Sigmoid colon (tissue), 7 donors: Measurements from ENCODE around the gene ZYG11A. TPM values are rescaled to one million over a fixed set of nuclear protein-coding genes. Genes with fewer than 3 reads are reported as not detected.

Experiments
- DNase-seq: peaks from one replicate; pipeline ENCODE4 v3.0.0-alpha.2; 2019
- H3K27ac ChIP-seq, 4 donors: fragments of 200-600 bp; sonication (generic); one replicate each; pipeline ENCODE4 v1.5.1; 2016 to 2019; ENCODE audit warnings: mild to moderate bottlenecking in 1 of 4
- H3K27me3 ChIP-seq, 3 donors: fragments of 200-600 bp; sonication (generic); one replicate each; pipeline ENCODE4 v1.5.1; 2019; ENCODE audit warnings: mild to moderate bottlenecking in 1 of 3
- H3K36me3 ChIP-seq, 4 donors: fragments of 200-600 bp; sonication (generic); one replicate each; pipeline ENCODE4 v1.5.1; 2016 to 2019
- H3K4me1 ChIP-seq, 4 donors: fragments of 200-600 bp; sonication (generic); one replicate each; pipeline ENCODE4 v1.5.1; 2017 to 2019
- H3K4me3 ChIP-seq, 4 donors: fragments of 200-600 bp; sonication (generic); one replicate each; pipeline ENCODE4 v1.5.1; 2017 to 2019; ENCODE audit warnings: mild to moderate bottlenecking in 2 of 4, moderate library complexity in 1 of 4
- H3K9me3 ChIP-seq, 4 donors: fragments of 200-600 bp in 3 of 4; sonication (generic) in 3 of 4; one replicate each; pipeline versions ENCODE4 v1.5.1 to v1.6.1; 2013 to 2019
- EP300 ChIP-seq, 4 donors: sonication (generic); formaldehyde crosslinking; IDR thresholded peaks; one replicate each; pipeline ENCODE4 v1.6.1; 2017; ENCODE audit warnings: antibody characterized with exemption in 4 of 4
- POLR2A ChIP-seq, 2 donors: fragments of 450-650 bp; IDR thresholded peaks; one replicate each; pipeline ENCODE4 v1.6.1; 2016; ENCODE audit warnings: antibody characterized with exemption in 2 of 2, mild to moderate bottlenecking in 2 of 2, moderate library complexity in 2 of 2
- POLR2AphosphoS5 ChIP-seq, 4 donors: sonication (generic); formaldehyde crosslinking; IDR thresholded peaks; one replicate each; pipeline ENCODE4 v1.6.1; 2017; ENCODE audit warnings: antibody characterized with exemption in 4 of 4
- WGBS, 2 donors: extraction: QIAGEN DNeasy Blood & Tissue Kit; methylation state at CpG; one replicate each; pipeline ENCODE4 v1.1.7; 2013; 5-methylcytosine and 5-hydroxymethylcytosine counted together
- intact Hi-C: fragments of 100-400 bp; cut with DNase I; formaldehyde crosslinking; loops from one replicate; pipeline ENCODE4 v1.15.1; 2023
- polyA plus RNA-seq, 3 donors: library from polyadenylated mRNA; stranded (reverse); fragments of 200-250 nt; gene quantifications; one replicate each; pipeline ENCODE4 v1.2.3, GENCODE V29; 2013
- small RNA-seq, 3 donors: library from RNA; depleted of rRNA; stranded (forward); fragments of <200 nt; gene quantifications; one replicate each; pipeline ENCODE3, GENCODE V24; 2016
- total RNA-seq, 4 donors: library from RNA; depleted of rRNA; stranded (reverse); fragments of >200 nt; gene quantifications; one replicate each; pipeline ENCODE4 v1.1.0, GENCODE V29; 2016
- TF ChIP-seq, protein P1 (sequence below), 4 experiments: fragments of 450-650 bp in 3 of 4; fragments of 200-600 bp in 1 of 4; IDR thresholded peaks; one replicate each; pipeline ENCODE4 v1.5.1; 2016 to 2019; ENCODE audit warnings: antibody characterized with exemption in 4 of 4, mild to moderate bottlenecking in 3 of 4, moderate library complexity in 2 of 4
- donor health status: healthy with polysubstance abuse.
- donor health status: Bipolar disorder and iron deficiency.
- donor health status: healthy.

Gene ZYG11A
- total and polyA plus RNA-seq, 7 donors, result 0.07 TPM; not detected in 6

GRCh38 chr1:52943876-52944416 lies 101.4 kb downstream of the ZYG11A start:
- Histone ChIP-seq H3K9me3 (no peaks in the 10 kb centered on the region), H3K4me1 (no peaks in the 10 kb centered on the region), H3K27me3 (no peaks in the 10 kb centered on the region), H3K27ac (no peak overlapping the region), H3K4me3 (no peak overlapping the region), H3K36me3 (peaks cover 0 to 3% (median 0%) of the 10 kb centered on the region in 4 donors)
- 81 to 84% methylated on average over 3 of the region's 3 CpGs for WGBS, 2 donors
- intact Hi-C loops, result no loop called here
- no peak for DNase-seq
- TF ChIP-seq, protein P1, sequence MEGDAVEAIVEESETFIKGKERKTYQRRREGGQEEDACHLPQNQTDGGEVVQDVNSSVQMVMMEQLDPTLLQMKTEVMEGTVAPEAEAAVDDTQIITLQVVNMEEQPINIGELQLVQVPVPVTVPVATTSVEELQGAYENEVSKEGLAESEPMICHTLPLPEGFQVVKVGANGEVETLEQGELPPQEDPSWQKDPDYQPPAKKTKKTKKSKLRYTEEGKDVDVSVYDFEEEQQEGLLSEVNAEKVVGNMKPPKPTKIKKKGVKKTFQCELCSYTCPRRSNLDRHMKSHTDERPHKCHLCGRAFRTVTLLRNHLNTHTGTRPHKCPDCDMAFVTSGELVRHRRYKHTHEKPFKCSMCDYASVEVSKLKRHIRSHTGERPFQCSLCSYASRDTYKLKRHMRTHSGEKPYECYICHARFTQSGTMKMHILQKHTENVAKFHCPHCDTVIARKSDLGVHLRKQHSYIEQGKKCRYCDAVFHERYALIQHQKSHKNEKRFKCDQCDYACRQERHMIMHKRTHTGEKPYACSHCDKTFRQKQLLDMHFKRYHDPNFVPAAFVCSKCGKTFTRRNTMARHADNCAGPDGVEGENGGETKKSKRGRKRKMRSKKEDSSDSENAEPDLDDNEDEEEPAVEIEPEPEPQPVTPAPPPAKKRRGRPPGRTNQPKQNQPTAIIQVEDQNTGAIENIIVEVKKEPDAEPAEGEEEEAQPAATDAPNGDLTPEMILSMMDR (IDR thresholded peaks at IDR 0.05), result no peak
- TF ChIP-seq EP300 (IDR thresholded peaks at IDR 0.05) (no peak), POLR2AphosphoS5 (IDR thresholded peaks at IDR 0.05) (no peak), POLR2A (IDR thresholded peaks at IDR 0.05) (no peak)

DNA sequence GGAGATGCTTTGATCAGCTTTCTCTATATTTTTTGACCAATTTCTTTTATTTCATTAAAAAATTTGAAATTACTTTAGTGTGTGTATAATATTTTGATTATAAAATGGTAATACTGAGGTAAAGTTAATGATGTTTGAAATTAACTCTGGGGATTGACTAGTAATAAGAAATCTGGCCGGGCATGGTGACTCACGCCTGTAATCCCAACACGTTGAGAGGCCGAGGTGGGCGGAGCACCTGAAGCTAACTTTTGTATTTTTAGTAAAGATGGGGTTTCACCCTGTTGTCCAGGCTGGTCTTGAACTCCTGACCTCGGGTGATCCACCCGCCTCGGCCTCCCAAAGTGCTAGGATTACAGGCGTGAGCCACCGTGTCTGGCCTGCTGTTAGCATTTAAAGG lies 102.0 kb downstream of the ZYG11A start:
- no peak overlapping the region for H3K4me3 ChIP-seq
- WGBS, 2 donors, result 86 to 89% methylated on average over 10 of the region's 10 CpGs
- intact Hi-C loops, result no loop called here

More for the DNA sequence above, 102.0 kb downstream of the ZYG11A start:
- Histone ChIP-seq H3K9me3 (no peaks in the 10 kb centered on the region), H3K27ac (no peak overlapping the region), H3K36me3 (peaks cover 0 to 9% (median 0%) of the 10 kb centered on the region in 4 donors), H3K4me1 (no peaks in the 10 kb centered on the region), H3K27me3 (no peaks in the 10 kb centered on the region)
- TF ChIP-seq, protein P1 (IDR thresholded peaks at IDR 0.05), result no peak
- TF ChIP-seq EP300 (IDR thresholded peaks at IDR 0.05), result no peak
- TF ChIP-seq POLR2AphosphoS5 (IDR thresholded peaks at IDR 0.05), result no peak
- TF ChIP-seq POLR2A (IDR thresholded peaks at IDR 0.05), result no peak
- no peak for DNase-seq

Small RNA genes within 50 kb of the gene (small RNA-seq; reads per million reads assigned to genes)
- 0 reads per million in 3 donors for gene AC099677.1
- gene AC099677.2, result 0 reads per million in 3 donors
- 0 reads per million in 3 donors for gene MIR1273F
- 0 reads per million in 3 donors for gene MIR1273G
- 0 reads per million in 3 donors for gene MIR5095
- gene RNU6-969P, result 0 reads per million in 3 donors

Other genes starting within 250 kb of the ZYG11A start
- gene GPX7, start 240.4 kb upstream of the ZYG11A start, total RNA-seq, result 10 to 100 TPM; 17.0 to 49.3 (median 24.5) TPM
- gene GPX7, start 240.4 kb upstream of the ZYG11A start, polyA plus RNA-seq, result 1 to 10 TPM; 2.5 to 8.6 (median 5.4) TPM
- gene SHISAL2A, start 209.6 kb upstream of the ZYG11A start, total RNA-seq, result not detected
- 1 to 10 TPM in 1 of 3 donors, not detected in 2; 8.1 TPM for gene SHISAL2A, start 209.6 kb upstream of the ZYG11A start, polyA plus RNA-seq
- 1 to 10 TPM; 6.9 to 8.2 (median 7.9) TPM for gene COA7, start 144.4 kb upstream of the ZYG11A start, total RNA-seq
- 10 to 100 TPM in 2 of 3 donors, 1 to 10 TPM in 1; 8.4 to 16.4 (median 12.3) TPM for gene COA7, start 144.4 kb upstream of the ZYG11A start, polyA plus RNA-seq
- gene ZYG11B, start 116.3 kb upstream of the ZYG11A start, total RNA-seq, result 10 to 100 TPM; 55.0 to 78.1 (median 70.0) TPM
- 1 to 10 TPM; 4.2 to 9.1 (median 7.4) TPM for gene ZYG11B, start 116.3 kb upstream of the ZYG11A start, polyA plus RNA-seq
- gene ECHDC2, start 79.0 kb downstream of the ZYG11A start, total RNA-seq, result 100 to 1,000 TPM in 2 of 4 donors, 10 to 100 TPM in 2; 62.1 to 151 (median 98.7) TPM
- 10 to 100 TPM; 69.1 to 94.4 (median 71.5) TPM for gene ECHDC2, start 79.0 kb downstream of the ZYG11A start, polyA plus RNA-seq
- 100 to 1,000 TPM; 124 to 179 (median 149) TPM for gene SCP2, start 84.5 kb downstream of the ZYG11A start, total RNA-seq
- 100 to 1,000 TPM; 176 to 792 (median 569) TPM for gene SCP2, start 84.5 kb downstream of the ZYG11A start, polyA plus RNA-seq
- gene PODN, start 219.5 kb downstream of the ZYG11A start, total RNA-seq, result 100 to 1,000 TPM in 1 of 4 donors, 10 to 100 TPM in 3; 67.6 to 200 (median 88.6) TPM
- gene PODN, start 219.5 kb downstream of the ZYG11A start, polyA plus RNA-seq, result 10 to 100 TPM in 2 of 3 donors, 1 to 10 TPM in 1; 1.6 to 16.2 (median 13.8) TPM